ENCODE measurements around the gene YY1. TPM values are rescaled to one million over a fixed set of nuclear protein-coding genes. Genes with fewer than 3 reads are reported as not detected.

YY1 gene
- total RNA-seq, result 42.4 TPM

DNA sequence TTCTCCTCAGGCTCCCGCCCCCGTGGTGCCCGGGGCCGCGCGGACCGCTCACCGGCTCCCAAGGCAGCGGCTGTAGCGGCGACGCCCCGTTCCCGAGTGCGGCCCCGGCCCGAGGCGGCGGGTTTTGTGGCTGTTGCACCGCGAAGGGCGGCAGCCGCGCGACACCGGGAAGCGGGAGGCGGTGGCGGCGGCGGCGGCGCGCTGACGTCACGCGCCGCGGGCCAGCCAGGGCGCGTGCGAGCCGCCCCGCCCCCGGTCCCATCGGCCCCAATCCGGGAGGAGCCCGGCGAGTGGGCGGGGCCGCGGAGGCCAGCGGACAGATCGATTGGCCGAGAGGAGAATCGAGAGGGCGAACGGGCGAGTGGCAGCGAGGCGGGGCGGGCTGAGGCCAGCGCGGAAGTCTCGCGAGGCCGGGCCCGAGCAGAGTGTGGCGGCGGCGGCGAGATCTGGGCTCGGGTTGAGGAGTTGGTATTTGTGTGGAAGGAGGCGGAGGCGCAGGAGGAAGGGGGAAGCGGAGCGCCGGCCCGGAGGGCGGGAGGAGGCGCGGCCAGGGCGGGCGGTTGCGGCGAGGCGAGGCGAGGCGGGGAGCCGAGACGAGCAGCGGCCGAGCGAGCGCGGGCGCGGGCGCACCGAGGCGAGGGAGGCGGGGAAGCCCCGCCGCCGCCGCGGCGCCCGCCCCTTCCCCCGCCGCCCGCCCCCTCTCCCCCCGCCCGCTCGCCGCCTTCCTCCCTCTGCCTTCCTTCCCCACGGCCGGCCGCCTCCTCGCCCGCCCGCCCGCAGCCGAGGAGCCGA, at the start of gene YY1:
YY1 (plus strand) TSS at position 726 of the 792 bp plus-strand sequence. CDS start 101 bp downstream, outside the sequence.
- H3K36me3 ChIP-seq, result no peaks in the 10 kb centered on the region
- no peaks in the 10 kb centered on the region for H3K27me3 ChIP-seq
- peak within 1 kb of the TSS; percentile 91 to 99 for H3K27ac ChIP-seq
- H3K4me1 ChIP-seq, result peaks cover 9 to 26% of the 10 kb centered on the region in 2 donors
- TF ChIP-seq, protein P1, sequence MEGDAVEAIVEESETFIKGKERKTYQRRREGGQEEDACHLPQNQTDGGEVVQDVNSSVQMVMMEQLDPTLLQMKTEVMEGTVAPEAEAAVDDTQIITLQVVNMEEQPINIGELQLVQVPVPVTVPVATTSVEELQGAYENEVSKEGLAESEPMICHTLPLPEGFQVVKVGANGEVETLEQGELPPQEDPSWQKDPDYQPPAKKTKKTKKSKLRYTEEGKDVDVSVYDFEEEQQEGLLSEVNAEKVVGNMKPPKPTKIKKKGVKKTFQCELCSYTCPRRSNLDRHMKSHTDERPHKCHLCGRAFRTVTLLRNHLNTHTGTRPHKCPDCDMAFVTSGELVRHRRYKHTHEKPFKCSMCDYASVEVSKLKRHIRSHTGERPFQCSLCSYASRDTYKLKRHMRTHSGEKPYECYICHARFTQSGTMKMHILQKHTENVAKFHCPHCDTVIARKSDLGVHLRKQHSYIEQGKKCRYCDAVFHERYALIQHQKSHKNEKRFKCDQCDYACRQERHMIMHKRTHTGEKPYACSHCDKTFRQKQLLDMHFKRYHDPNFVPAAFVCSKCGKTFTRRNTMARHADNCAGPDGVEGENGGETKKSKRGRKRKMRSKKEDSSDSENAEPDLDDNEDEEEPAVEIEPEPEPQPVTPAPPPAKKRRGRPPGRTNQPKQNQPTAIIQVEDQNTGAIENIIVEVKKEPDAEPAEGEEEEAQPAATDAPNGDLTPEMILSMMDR (IDR thresholded peaks at IDR 0.05), result no peak
- peak; percentile 97 to 99 for DNase-seq (ENCODE audit: low spot score in 2 of 2)
- H3K4me3 ChIP-seq, result peak within 1 kb of the TSS; percentile 83 to 100
- no peaks in the 10 kb centered on the region for H3K9me3 ChIP-seq
- intact Hi-C loops (cut with DNase I), result loop anchor here (1.0 to 10.0 kb wide), 5 partner anchors 24 to 554 kb away; partner anchors contain the start of genes CYP46A1 and WDR25

DNA sequence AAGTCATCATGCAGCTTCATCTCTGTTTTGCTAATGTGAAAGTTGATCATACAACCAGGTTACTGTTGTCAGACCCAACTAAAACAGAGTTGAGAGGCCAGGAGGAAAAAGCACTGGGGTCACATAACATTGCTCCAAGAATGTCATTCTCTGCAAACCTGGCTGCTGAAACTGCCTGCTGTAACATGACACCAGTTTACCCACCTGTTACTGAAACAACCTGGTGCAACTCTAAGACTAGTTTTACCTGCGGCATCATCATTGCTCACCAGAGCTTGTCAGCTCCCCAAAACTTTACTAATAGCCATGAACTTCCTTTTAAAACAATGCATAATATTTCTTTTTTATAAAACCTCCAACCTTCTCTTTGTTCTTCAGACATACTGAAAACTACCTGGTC, 48.8 kb upstream of the YY1 start:
- H3K27ac ChIP-seq, result no peak overlapping the region
- intact Hi-C loops (cut with DNase I), result no loop called here
- no peaks in the 10 kb centered on the region for H3K27me3 ChIP-seq
- no peaks in the 10 kb centered on the region for H3K36me3 ChIP-seq
- TF ChIP-seq, protein P1 (IDR thresholded peaks at IDR 0.05), result no peak
- H3K4me3 ChIP-seq, result no peak overlapping the region
- DNase-seq (ENCODE audit: low spot score in 2 of 2), result no peak
- no peaks in the 10 kb centered on the region for H3K9me3 ChIP-seq
- H3K4me1 ChIP-seq, result peaks cover 0 to 9% of the 10 kb centered on the region in 2 donors

DNA sequence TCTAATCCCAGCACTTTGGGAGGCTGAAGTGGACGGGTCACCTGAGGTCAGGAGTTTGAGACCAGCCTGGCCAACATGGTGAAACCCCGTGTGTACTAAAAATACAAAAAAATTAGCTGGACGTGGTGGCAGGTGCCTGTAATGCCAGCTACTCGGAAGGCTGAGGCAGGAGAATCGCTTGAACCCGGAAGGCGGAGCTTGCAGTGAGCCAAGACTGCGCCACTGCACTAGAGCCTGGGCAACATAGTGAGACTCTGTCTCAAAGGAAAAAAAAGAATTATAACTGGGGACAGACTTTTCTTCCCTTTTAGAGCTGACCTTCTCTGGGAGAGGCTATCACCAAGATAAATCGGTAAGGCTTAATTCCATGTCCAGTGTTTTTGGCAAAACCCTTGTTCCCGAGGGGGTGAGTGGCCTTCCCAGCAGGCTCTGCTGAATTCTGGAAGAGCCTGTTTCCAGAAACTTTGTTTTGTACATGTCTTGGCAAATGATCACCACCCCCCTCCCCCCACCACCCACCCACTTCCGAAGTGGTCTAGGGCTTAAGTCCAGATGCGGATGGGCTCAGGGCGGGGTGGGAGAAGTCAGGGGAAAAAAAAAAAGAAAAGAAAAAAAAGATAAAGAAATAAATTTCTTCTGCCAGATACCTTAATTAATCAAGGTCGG, 47.2 kb upstream of the YY1 start:
- no peak for DNase-seq (ENCODE audit: low spot score in 2 of 2)
- intact Hi-C loops (cut with DNase I), result loop anchor here (1.0 to 2.0 kb wide), 5 partner anchors 83 to 711 kb away; partner anchors contain the start of genes CCNK, SETD3 and WDR25
- H3K4me3 ChIP-seq, result no peak overlapping the region

DNA sequence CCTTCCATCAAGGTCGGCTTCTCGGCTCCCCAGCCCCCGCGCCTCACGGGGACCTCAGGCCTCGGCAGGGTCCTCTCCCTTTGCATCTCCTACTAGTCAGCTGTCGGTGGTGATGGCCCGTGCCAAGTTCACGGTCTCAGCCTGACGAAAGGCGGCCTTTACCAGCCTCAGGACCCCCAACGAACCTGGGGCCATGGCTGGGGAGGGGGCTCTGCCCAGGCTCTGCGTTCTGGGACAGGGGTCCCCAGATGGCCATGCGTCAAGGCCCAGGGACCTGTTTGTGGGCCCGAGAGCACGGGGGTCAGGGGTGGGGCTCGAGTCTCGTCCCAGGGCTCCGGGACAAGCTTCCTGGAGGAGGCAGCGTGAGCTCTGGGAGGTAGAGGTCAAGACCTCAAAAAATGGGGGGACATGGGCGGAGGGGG, 46.7 kb upstream of the YY1 start:
- peaks cover 0 to 9% of the 10 kb centered on the region in 2 donors for H3K4me1 ChIP-seq
- intact Hi-C loops (cut with DNase I), result loop anchor here (1.0 to 2.0 kb wide), 5 partner anchors 83 to 711 kb away; partner anchors contain the start of genes CCNK, SETD3 and WDR25
- DNase-seq (ENCODE audit: low spot score in 2 of 2), result peak in 1 of 2 donors; percentile 65
- peak overlapping the region; percentile 84 to 94 for H3K27ac ChIP-seq
- no peaks in the 10 kb centered on the region for H3K9me3 ChIP-seq
- no peaks in the 10 kb centered on the region for H3K27me3 ChIP-seq
- TF ChIP-seq, protein P1 (IDR thresholded peaks at IDR 0.05), result no peak
- no peaks in the 10 kb centered on the region for H3K36me3 ChIP-seq
- H3K4me3 ChIP-seq, result peak overlapping the region; percentile 54 to 68

More for the DNA sequence above, 47.2 kb upstream of the YY1 start:
- H3K9me3 ChIP-seq, result no peaks in the 10 kb centered on the region
- peaks cover 0 to 9% of the 10 kb centered on the region in 2 donors for H3K4me1 ChIP-seq
- TF ChIP-seq, protein P1 (IDR thresholded peaks at IDR 0.05), result no peak
- no peaks in the 10 kb centered on the region for H3K27me3 ChIP-seq
- no peaks in the 10 kb centered on the region for H3K36me3 ChIP-seq
- H3K27ac ChIP-seq, result peak overlapping the region; percentile 84 to 94

DNA sequence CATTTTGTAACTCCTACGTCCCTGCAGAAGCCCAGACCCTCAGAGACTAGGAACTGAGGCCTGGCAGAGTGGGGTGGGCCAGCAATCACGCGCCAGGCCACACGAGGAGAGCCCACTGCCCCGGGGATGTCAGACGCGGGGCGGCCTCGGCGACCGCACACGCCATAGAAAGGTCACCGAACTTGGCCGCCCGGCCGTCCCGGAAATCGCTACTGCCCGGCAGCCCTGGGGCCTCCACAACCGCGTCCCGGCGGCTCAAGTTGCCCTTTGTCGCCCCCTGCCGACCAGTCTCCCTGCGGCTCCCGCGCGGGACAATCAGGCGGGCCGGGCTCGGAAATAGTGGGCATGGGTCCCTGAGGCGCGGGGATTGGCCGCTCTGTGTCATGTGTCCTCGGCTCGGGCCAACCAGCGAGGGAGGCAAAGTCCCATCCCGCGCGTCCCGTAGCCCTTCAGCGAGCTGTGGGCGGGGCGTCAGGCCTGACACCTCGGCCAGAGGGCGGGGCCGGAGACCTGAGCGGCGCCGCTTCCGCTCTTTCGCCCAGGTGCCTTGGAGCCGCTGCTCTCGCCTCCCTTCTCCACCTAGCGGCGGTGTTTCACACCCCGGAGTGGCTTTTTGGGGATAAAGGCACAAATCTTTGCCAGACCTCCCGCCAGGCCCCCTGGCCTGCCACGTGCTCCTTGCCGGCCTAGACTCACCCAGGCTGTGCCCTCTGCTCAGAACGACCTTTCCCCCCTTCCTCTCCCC, 46.1 kb upstream of the YY1 start:
- TF ChIP-seq, protein P1 (IDR thresholded peaks at IDR 0.05), result peak; percentile 79 to 90 (median 81)
- intact Hi-C loops (cut with DNase I), result loop anchor here (1.0 to 2.0 kb wide), 8 partner anchors 21 to 712 kb away; partner anchors contain the start of genes CCNK, CYP46A1, SETD3 and WDR25
- peak overlapping the region; percentile 84 to 94 for H3K27ac ChIP-seq
- H3K27me3 ChIP-seq, result no peaks in the 10 kb centered on the region
- H3K4me3 ChIP-seq, result peak overlapping the region; percentile 54 to 68
- H3K9me3 ChIP-seq, result no peaks in the 10 kb centered on the region
- H3K4me1 ChIP-seq, result peaks cover 0 to 9% of the 10 kb centered on the region in 2 donors
- no peaks in the 10 kb centered on the region for H3K36me3 ChIP-seq
- peak; percentile 97 to 100 for DNase-seq (ENCODE audit: low spot score in 2 of 2)
